ENCODE measurements around the gene NLGN4X.

Gene NLGN4X

DNA sequence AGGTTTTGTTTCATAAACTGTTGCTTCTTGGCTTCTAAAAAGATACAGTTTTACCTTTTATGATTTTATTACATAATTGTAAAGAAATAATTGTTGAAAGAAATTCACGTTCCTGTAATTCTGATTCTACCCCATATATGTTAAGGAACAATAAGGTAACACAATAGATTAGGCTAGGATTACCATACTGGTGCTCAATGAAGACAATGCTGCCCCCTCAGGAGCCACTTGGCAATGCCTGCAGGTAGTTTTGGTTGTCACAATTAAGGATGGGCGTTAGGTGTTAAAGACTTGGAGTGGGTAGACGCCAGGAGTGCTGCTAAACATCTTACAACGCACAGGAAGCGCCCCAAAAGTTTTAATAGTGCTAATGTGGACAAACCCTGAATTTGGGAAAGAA, 133.2 kb downstream of the NLGN4X start:
- H3K4me1 ChIP-seq (ENCODE audit: low read length), result no peaks in the 10 kb centered on the region
- H3K27ac ChIP-seq (ENCODE audit: low read length), result no peak overlapping the region
- no peaks in the 10 kb centered on the region for H4K20me1 ChIP-seq (ENCODE audit: insufficient read depth, low read length)
- H3K36me3 ChIP-seq (replicated peaks; ENCODE audit: low read depth, low read length), result no peaks in the 10 kb centered on the region
- H3K9me3 ChIP-seq (ENCODE audit: insufficient read depth, low read length), result no peaks in the 10 kb centered on the region
- TF ChIP-seq EZH2phosphoT487 (IDR thresholded peaks at IDR 0.05; ENCODE audit: low read depth), result no peak
- TF ChIP-seq, protein P1, sequence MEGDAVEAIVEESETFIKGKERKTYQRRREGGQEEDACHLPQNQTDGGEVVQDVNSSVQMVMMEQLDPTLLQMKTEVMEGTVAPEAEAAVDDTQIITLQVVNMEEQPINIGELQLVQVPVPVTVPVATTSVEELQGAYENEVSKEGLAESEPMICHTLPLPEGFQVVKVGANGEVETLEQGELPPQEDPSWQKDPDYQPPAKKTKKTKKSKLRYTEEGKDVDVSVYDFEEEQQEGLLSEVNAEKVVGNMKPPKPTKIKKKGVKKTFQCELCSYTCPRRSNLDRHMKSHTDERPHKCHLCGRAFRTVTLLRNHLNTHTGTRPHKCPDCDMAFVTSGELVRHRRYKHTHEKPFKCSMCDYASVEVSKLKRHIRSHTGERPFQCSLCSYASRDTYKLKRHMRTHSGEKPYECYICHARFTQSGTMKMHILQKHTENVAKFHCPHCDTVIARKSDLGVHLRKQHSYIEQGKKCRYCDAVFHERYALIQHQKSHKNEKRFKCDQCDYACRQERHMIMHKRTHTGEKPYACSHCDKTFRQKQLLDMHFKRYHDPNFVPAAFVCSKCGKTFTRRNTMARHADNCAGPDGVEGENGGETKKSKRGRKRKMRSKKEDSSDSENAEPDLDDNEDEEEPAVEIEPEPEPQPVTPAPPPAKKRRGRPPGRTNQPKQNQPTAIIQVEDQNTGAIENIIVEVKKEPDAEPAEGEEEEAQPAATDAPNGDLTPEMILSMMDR (IDR thresholded peaks at IDR 0.05; ENCODE audit: low read depth, low read length), result no peak; the same call in 1 of the 2 replicates
- no peak overlapping the region for H3K4me2 ChIP-seq (ENCODE audit: low read length)
- no peaks in the 10 kb centered on the region for H3K79me2 ChIP-seq (ENCODE audit: low read length)
- no peak overlapping the region for H3K9ac ChIP-seq (ENCODE audit: low read length)
- H3K4me3 ChIP-seq (ENCODE audit: low read length), result no peak overlapping the region
- H3K27me3 ChIP-seq (ENCODE audit: low read depth, low read length), result no peaks in the 10 kb centered on the region
- H2AFZ ChIP-seq (ENCODE audit: low read depth, low read length), result no peak overlapping the region

DNA sequence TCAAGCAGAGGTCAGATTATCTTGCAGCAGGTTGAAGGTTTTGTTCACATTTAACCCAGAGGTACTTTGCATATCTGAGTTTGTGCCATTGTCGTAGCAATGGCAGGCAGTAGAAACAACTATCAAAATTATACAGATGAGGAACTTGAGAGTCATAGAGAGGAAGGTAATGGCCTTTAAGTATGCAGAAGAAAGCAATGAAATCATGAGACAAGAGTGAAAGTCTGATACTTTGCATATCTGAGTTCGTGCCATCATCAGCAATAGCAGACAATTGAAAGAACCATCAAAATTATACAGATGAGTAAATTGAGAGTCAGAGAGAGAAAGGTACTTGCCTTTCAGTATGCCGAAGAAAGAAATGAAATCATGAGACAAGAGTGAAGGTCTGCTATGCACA, 154.1 kb downstream of the NLGN4X start:
- Histone ChIP-seq H3K27me3 (ENCODE audit: low read depth, low read length) (no peaks in the 10 kb centered on the region), H3K36me3 (replicated peaks; ENCODE audit: low read depth, low read length) (no peaks in the 10 kb centered on the region), H3K9ac (ENCODE audit: low read length) (no peak overlapping the region), H3K9me3 (ENCODE audit: insufficient read depth, low read length) (no peaks in the 10 kb centered on the region), H4K20me1 (ENCODE audit: insufficient read depth, low read length) (no peaks in the 10 kb centered on the region), H3K4me1 (ENCODE audit: low read length) (no peaks in the 10 kb centered on the region), H3K4me3 (ENCODE audit: low read length) (no peak overlapping the region), H3K27ac (ENCODE audit: low read length) (no peak overlapping the region), H3K79me2 (ENCODE audit: low read length) (no peaks in the 10 kb centered on the region), H2AFZ (ENCODE audit: low read depth, low read length) (no peak overlapping the region), H3K4me2 (ENCODE audit: low read length) (no peak overlapping the region)
- TF ChIP-seq EZH2phosphoT487 (IDR thresholded peaks at IDR 0.05; ENCODE audit: low read depth), result no peak
- TF ChIP-seq, protein P1 (IDR thresholded peaks at IDR 0.05; ENCODE audit: low read depth, low read length), result no peak

DNA sequence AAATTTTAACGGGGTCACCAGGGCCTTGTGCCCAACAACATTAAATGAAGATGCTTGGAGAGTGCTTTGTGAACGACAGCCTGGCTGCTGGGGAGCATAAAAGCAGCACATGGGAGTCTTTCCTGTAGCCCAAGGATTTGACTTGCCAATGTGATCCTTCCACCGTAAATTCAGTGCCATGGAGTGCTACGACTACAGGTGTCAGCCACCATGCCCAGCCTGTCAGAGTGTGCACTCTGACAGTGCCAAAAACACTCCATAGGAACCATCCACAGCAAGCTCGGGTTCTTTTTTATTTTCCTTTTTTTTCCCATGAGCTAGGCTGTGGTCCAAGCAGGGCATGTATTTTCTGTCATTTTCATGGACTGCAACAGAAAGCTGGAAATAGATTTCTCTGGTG, 156.9 kb downstream of the NLGN4X start:
- no peaks in the 10 kb centered on the region for H3K27me3 ChIP-seq (ENCODE audit: low read depth, low read length)
- no peaks in the 10 kb centered on the region for H3K36me3 ChIP-seq (replicated peaks; ENCODE audit: low read depth, low read length)
- no peak overlapping the region for H3K27ac ChIP-seq (ENCODE audit: low read length)
- H3K79me2 ChIP-seq (ENCODE audit: low read length), result no peaks in the 10 kb centered on the region
- no peaks in the 10 kb centered on the region for H4K20me1 ChIP-seq (ENCODE audit: insufficient read depth, low read length)
- H3K4me3 ChIP-seq (ENCODE audit: low read length), result no peak overlapping the region
- no peaks in the 10 kb centered on the region for H3K9me3 ChIP-seq (ENCODE audit: insufficient read depth, low read length)
- H3K4me2 ChIP-seq (ENCODE audit: low read length), result no peak overlapping the region
- H3K9ac ChIP-seq (ENCODE audit: low read length), result no peak overlapping the region
- no peak overlapping the region for H2AFZ ChIP-seq (ENCODE audit: low read depth, low read length)
- TF ChIP-seq EZH2phosphoT487 (IDR thresholded peaks at IDR 0.05; ENCODE audit: low read depth), result no peak
- no peaks in the 10 kb centered on the region for H3K4me1 ChIP-seq (ENCODE audit: low read length)

DNA sequence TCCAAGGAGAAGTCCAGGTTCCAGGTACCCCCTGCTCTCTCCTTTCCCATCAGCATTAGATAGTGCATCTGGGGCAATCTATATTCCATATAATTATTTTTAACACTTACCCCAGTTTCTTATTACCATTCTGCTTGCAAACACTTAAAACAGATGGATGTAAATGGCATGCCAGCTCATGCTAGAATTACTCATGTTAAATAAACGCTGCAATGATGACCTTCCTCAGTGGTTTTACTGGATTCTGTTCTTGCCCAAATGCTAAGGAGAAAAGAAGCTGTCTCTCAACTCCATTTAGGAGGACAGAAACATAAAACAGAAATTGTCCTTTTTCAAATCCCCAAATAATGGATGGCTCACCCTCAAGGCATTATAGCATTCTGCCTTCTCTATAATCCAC, 161.1 kb downstream of the NLGN4X start:
- H3K79me2 ChIP-seq (ENCODE audit: low read length), result no peaks in the 10 kb centered on the region
- H3K4me2 ChIP-seq (ENCODE audit: low read length), result no peak overlapping the region
- H3K9me3 ChIP-seq (ENCODE audit: insufficient read depth, low read length), result no peaks in the 10 kb centered on the region
- no peaks in the 10 kb centered on the region for H3K4me1 ChIP-seq (ENCODE audit: low read length)
- H3K27me3 ChIP-seq (ENCODE audit: low read depth, low read length), result no peaks in the 10 kb centered on the region
- no peaks in the 10 kb centered on the region for H3K36me3 ChIP-seq (replicated peaks; ENCODE audit: low read depth, low read length)
- H3K9ac ChIP-seq (ENCODE audit: low read length), result no peak overlapping the region
- H3K4me3 ChIP-seq (ENCODE audit: low read length), result no peak overlapping the region
- TF ChIP-seq, protein P1 (IDR thresholded peaks at IDR 0.05; ENCODE audit: low read depth, low read length), result no peak
- TF ChIP-seq EZH2phosphoT487 (IDR thresholded peaks at IDR 0.05; ENCODE audit: low read depth), result no peak
- no peaks in the 10 kb centered on the region for H4K20me1 ChIP-seq (ENCODE audit: insufficient read depth, low read length)
- no peak overlapping the region for H3K27ac ChIP-seq (ENCODE audit: low read length)
- no peak overlapping the region for H2AFZ ChIP-seq (ENCODE audit: low read depth, low read length)

- Histone ChIP-seq H3K36me3 (replicated peaks; ENCODE audit: low read depth, low read length) (no peaks in the 10 kb centered on the region), H3K79me2 (ENCODE audit: low read length) (no peaks in the 10 kb centered on the region), H3K27me3 (ENCODE audit: low read depth, low read length) (no peaks in the 10 kb centered on the region), H3K4me2 (ENCODE audit: low read length) (no peak overlapping the region), H3K27ac (ENCODE audit: low read length) (no peak overlapping the region), H3K9me3 (ENCODE audit: insufficient read depth, low read length) (no peaks in the 10 kb centered on the region), H3K4me3 (ENCODE audit: low read length) (no peak overlapping the region), H3K9ac (ENCODE audit: low read length) (no peak overlapping the region), H4K20me1 (ENCODE audit: insufficient read depth, low read length) (no peaks in the 10 kb centered on the region), H2AFZ (ENCODE audit: low read depth, low read length) (no peak overlapping the region), H3K4me1 (ENCODE audit: low read length) (no peaks in the 10 kb centered on the region)
- no peak for TF ChIP-seq EZH2phosphoT487 (IDR thresholded peaks at IDR 0.05; ENCODE audit: low read depth)
- TF ChIP-seq, protein P1 (IDR thresholded peaks at IDR 0.05; ENCODE audit: low read depth, low read length), result no peak
These were observed 175.5 kb downstream of the NLGN4X start for GRCh38 chrX:6053141-6053540.
